ENCODE measurements around the gene ADAMTS10.

DNA sequence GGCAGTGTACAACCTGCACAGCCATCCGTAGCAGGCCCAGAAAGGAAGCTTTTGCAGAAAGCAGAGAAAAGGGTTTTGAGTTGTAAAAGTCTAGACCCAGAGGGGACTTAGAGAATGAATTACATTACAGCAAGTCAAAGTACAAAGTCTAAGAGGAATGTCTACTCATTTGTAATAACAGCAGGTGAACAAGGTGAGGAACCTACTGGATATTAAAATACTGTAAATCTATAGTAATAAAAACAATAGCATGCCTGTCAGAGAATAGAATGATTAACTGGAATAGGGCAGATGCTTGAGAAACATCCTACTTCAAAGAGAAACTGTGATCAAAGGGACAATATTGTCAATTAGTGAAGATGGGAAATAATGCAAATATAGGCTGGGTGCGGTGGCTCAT lies 78.3 kb downstream of the ADAMTS10 start:
- TF ChIP-seq, protein P1, sequence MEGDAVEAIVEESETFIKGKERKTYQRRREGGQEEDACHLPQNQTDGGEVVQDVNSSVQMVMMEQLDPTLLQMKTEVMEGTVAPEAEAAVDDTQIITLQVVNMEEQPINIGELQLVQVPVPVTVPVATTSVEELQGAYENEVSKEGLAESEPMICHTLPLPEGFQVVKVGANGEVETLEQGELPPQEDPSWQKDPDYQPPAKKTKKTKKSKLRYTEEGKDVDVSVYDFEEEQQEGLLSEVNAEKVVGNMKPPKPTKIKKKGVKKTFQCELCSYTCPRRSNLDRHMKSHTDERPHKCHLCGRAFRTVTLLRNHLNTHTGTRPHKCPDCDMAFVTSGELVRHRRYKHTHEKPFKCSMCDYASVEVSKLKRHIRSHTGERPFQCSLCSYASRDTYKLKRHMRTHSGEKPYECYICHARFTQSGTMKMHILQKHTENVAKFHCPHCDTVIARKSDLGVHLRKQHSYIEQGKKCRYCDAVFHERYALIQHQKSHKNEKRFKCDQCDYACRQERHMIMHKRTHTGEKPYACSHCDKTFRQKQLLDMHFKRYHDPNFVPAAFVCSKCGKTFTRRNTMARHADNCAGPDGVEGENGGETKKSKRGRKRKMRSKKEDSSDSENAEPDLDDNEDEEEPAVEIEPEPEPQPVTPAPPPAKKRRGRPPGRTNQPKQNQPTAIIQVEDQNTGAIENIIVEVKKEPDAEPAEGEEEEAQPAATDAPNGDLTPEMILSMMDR (IDR thresholded peaks at IDR 0.05; ENCODE audit: extremely low read depth in 1 of 2, insufficient read depth in 1 of 2, low read depth in 1 of 2, low read length in 2 of 2), result no peak
- TF ChIP-seq, protein P2, sequence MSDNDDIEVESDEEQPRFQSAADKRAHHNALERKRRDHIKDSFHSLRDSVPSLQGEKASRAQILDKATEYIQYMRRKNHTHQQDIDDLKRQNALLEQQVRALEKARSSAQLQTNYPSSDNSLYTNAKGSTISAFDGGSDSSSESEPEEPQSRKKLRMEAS (IDR thresholded peaks at IDR 0.05; ENCODE audit: insufficient read depth, insufficient read length), result no peak

Data from endothelial cell of umbilical vein (primary cell).